ENCODE data around the gene FIZ1. TPM values are rescaled to one million over a fixed set of nuclear protein-coding genes. Genes with fewer than 3 reads are reported as not detected.
A peak's percentile ranks its signal among the peaks of the same experiment; 100 is the strongest.

Gene FIZ1
- total and polyA plus RNA-seq, 2 of the 4 experiments (the other 2 are of a cell fraction): 1.3 to 5.9 TPM

DNA sequence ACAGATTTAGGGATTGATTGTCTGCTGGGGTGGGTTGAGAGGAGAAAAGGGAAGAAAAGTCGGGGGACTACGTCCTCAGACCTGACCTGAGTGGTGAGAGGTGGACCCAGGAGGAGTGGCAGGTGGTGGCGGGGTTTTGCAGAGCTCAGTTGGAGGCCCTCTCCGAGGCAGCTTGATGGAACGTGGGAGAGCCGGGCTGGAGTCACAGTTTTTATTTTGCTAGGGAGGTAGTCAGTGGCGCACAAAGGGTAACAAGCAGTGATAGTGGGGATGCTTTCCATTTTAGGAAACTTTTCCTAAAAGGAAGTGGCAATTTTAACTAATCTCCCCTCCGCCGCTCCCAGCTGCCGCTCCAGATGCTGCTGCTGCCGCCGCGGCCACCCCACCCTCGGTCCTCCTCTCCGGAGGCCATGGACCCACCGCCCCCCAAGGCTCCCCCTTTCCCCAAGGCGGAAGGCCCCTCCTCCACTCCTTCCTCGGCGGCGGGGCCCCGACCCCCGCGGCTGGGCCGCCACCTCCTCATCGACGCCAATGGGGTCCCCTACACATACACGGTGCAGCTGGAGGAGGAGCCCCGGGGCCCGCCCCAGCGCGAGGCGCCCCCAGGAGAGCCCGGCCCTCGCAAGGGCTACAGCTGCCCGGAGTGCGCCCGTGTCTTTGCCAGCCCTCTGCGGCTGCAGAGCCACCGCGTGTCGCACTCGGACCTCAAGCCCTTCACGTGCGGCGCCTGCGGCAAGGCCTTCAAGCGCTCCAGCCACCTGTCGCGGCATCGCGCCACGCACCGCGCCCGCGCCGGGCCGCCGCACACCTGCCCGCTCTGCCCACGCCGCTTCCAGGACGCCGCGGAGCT lies 43.1 kb upstream of the FIZ1 start:
- intact Hi-C loops (cut with micrococcal nuclease) (no loop called here), dilution Hi-C loops (cut with HindIII; ENCODE audit: low sequenced_read_pairs, unreplicated experiment) (no loop called here), in situ Hi-C loops (cut with MboI; ENCODE audit: low sequenced_read_pairs) (loop anchor here (25.0 kb wide), 2 partner anchors 355 to 530 kb away; partner anchors contain the start of genes BRSK1, HSPBP1 and PPP1R12C)
- ChIA-PET POLR2A (ENCODE audit: unreplicated experiment) (no interaction called here), CTCF (interaction anchor here (0.8 kb wide), 1 partner anchor 38 kb away, joined by 4 read pairs; no protein-coding TSS in a partner anchor)
- TF ChIP-seq MAFK (IDR thresholded peaks at IDR 0.05; ENCODE audit: low read depth, low read length) (no peak), CEBPB (IDR thresholded peaks at IDR 0.05; ENCODE audit: low read depth, low read length) (no peak), MAZ (IDR thresholded peaks at IDR 0.05; ENCODE audit: borderline replicate concordance, low read depth, low read length) (0 out of 2 replicates have a peak, but pooled peaks have one; percentile 11), BHLHE40 (IDR thresholded peaks at IDR 0.05; ENCODE audit: low read depth, low read length) (0 out of 2 replicates have a peak, but pooled peaks have one; percentile 13), SMC3 (IDR thresholded peaks at IDR 0.05; ENCODE audit: low read depth, low read length) (no peak), NFE2L2 (IDR thresholded peaks at IDR 0.05; ENCODE audit: low read depth, low read length) (no peak), POLR2A (IDR thresholded peaks at IDR 0.05; ENCODE audit: low read depth, low read length) (no peak), FOS (IDR thresholded peaks at IDR 0.05; ENCODE audit: low read depth, low read length) (no peak)
- Histone ChIP-seq H4K20me1 (ENCODE audit: insufficient read depth, low read length) (no peaks in the 10 kb centered on the region), H2AK5ac (ENCODE audit: low read depth, low read length) (peak overlapping the region; percentile 93), H2BK15ac (ENCODE audit: low read depth, low read length) (no peak overlapping the region), H3K56ac (ENCODE audit: extremely low read depth, insufficient read depth, low read length) (peak overlapping the region; percentile 8), H2BK5ac (ENCODE audit: low read depth, low read length, poor library complexity, severe bottlenecking) (peak overlapping the region; percentile 75), H3K14ac (replicated peaks; ENCODE audit: low read depth, low read length) (peak overlapping the region; percentile 98), H3K9me3 (ENCODE audit: control insufficient read depth, insufficient read depth, low read length) (no peaks in the 10 kb centered on the region), H2BK20ac (ENCODE audit: low read depth, low read length) (no peak overlapping the region), H3K4ac (ENCODE audit: low read depth, low read length) (peak overlapping the region; percentile 89), H4K8ac (ENCODE audit: low read depth in 2 of 2, low read length in 2 of 2) (peak overlapping the region; percentile 89 to 96), H3K27ac (ENCODE audit: insufficient read depth, low read length) (peak overlapping the region; percentile 76), H2BK120ac (ENCODE audit: low read depth, low read length) (no peak overlapping the region), H4K5ac (ENCODE audit: low read depth, low read length) (peak overlapping the region; percentile 68), H3K9ac (ENCODE audit: low read depth, low read length) (peak overlapping the region; percentile 81), H3K4me2 (ENCODE audit: low read depth, low read length) (peak overlapping the region; percentile 93), H3K4me3 (ENCODE audit: insufficient read depth, low read depth, low read length) (peak overlapping the region; percentile 74), H3K23ac (ENCODE audit: low read depth, low read length) (peak overlapping the region; percentile 96), H3K9me1 (ENCODE audit: insufficient read depth, low read length) (peaks cover 3% of the 10 kb centered on the region; the same call in 1 of the 2 replicates), H3K36me3 (ENCODE audit: control insufficient read depth, insufficient read depth, low read length) (peaks cover 16% of the 10 kb centered on the region), H3K4me1 (ENCODE audit: control insufficient read depth, insufficient read depth, low read length) (peaks cover 12% of the 10 kb centered on the region), H3K27me3 (ENCODE audit: control insufficient read depth, insufficient read depth, low read length) (no peaks in the 10 kb centered on the region), H4K91ac (ENCODE audit: insufficient read depth, low read depth, low read length) (peak overlapping the region; percentile 60), H3K79me1 (ENCODE audit: low read depth in 1 of 2, low read length in 2 of 2) (peaks cover 25 to 81% of the 10 kb centered on the region in 2 experiments), H2AFZ (replicated peaks; ENCODE audit: low read length, poor library complexity) (peak overlapping the region; percentile 85), H2AK9ac (replicated peaks; ENCODE audit: low read depth, low read length, poor library complexity) (peak overlapping the region; percentile 86), H3K18ac (ENCODE audit: low read depth, low read length) (no peak overlapping the region)
- 15% methylated on average over 24 of the region's 65 CpGs; no CpG with 5 or more reads in 1 of the 2 experiments for WGBS, 2 experiments (ENCODE audit: extremely low coverage in 2 of 2, insufficient read length in 1 of 2)
- no TSS peak for BruUV-seq (replicated peaks)
- DNase-seq: no peak
- no peak for ATAC-seq (ENCODE audit: low read depth)
